Ovary (tissue), 3 donors: ENCODE results near the gene MTURN.

Experiments
- CTCF ChIP-seq, 3 donors: fragments of 450-650 bp in 2 of 3; fragments of 200-600 bp in 1 of 3; IDR thresholded peaks; one replicate each; pipeline versions ENCODE4 v1.5.1 to v1.8.0; 2016 to 2022; ENCODE audit warnings: antibody characterized with exemption in 3 of 3, mild to moderate bottlenecking in 1 of 3
- EP300 ChIP-seq: sonication (generic); formaldehyde crosslinking; IDR thresholded peaks from one replicate; pipeline ENCODE4 v1.6.1; 2017; ENCODE audit warnings: antibody characterized with exemption
- POLR2A ChIP-seq: fragments of 450-650 bp; IDR thresholded peaks from one replicate; pipeline ENCODE4 v1.6.1; 2017; ENCODE audit warnings: antibody characterized with exemption, mild to moderate bottlenecking, moderate library complexity
- donor health status: DM: no; HTN: no; CAD: no.

GRCh38 chr7:30185496-30185895 lies 50.7 kb downstream of the MTURN start:
- TF ChIP-seq POLR2A (no peak), CTCF (IDR thresholded peaks at IDR 0.05) (no peak), EP300 (no peak)
